Vagina (tissue), 2 donors: ENCODE results near the gene CTSL. TPM values are rescaled to one million over a fixed set of nuclear protein-coding genes. Genes with fewer than 3 reads are reported as not detected.
"Not testable (repeated sequence)": the region's sequence is repeated elsewhere in the genome, so short reads cannot be mapped to it uniquely, and the experiment has no call there.

Source experiments
- DNase-seq, 2 donors: peaks; one replicate each; pipeline ENCODE4 v3.0.0-alpha.2; 2017; ENCODE audit errors: extremely low spot score in 2 of 2
- H3K27ac ChIP-seq: fragments of 200-600 bp; sonication (generic); one replicate; pipeline ENCODE4 v1.5.1; 2019
- H3K27me3 ChIP-seq: fragments of 200-600 bp; sonication (generic); one replicate; pipeline ENCODE4 v1.5.1; 2019
- H3K36me3 ChIP-seq, 2 donors: fragments of 200-600 bp; sonication (generic); one replicate each; pipeline ENCODE4 v1.5.1; 2017 to 2019
- H3K4me1 ChIP-seq: fragments of 200-600 bp; sonication (generic); one replicate; pipeline ENCODE4 v1.5.1; 2019
- H3K4me3 ChIP-seq, 2 donors: fragments of 200-600 bp; sonication (generic); 1 replicate in 1 of 2; 2 replicates in 1 of 2; pipeline ENCODE4 v1.5.1; 2016 to 2019
- H3K9me3 ChIP-seq: fragments of 200-600 bp; sonication (generic); one replicate; pipeline ENCODE4 v1.5.1; 2019
- POLR2A ChIP-seq, 2 donors: fragments of 450-650 bp; IDR thresholded peaks; one replicate each; pipeline ENCODE4 v1.6.1; 2017; ENCODE audit warnings: antibody characterized with exemption in 2 of 2, mild to moderate bottlenecking in 2 of 2, moderate library complexity in 2 of 2
- POLR2AphosphoS5 ChIP-seq, 2 donors: sonication (generic); formaldehyde crosslinking; IDR thresholded peaks; one replicate each; pipeline ENCODE4 v1.9.0; 2017; ENCODE audit warnings: antibody characterized with exemption in 2 of 2, mild to moderate bottlenecking in 2 of 2, low read depth in 1 of 2; ENCODE audit not compliant: insufficient read depth in 1 of 2
- intact Hi-C: fragments of 100-400 bp; cut with DNase I; formaldehyde crosslinking; loops from one replicate; pipeline ENCODE4 v1.15.1; 2023
- total RNA-seq: library from RNA; depleted of rRNA; stranded (reverse); fragments of >200 nt; gene quantifications from one replicate; pipeline ENCODE4 v1.2.3, GENCODE V29; 2016
- TF ChIP-seq, protein P1 (sequence below), 3 experiments: fragments of 450-650 bp in 2 of 3; fragments of 200-600 bp in 1 of 3; sonication (generic) in 1 of 3; IDR thresholded peaks; one replicate each; pipeline ENCODE4 v1.5.1; 2017 to 2019; ENCODE audit warnings: antibody characterized with exemption in 3 of 3, mild to moderate bottlenecking in 2 of 3, moderate library complexity in 2 of 3

CTSL gene
- total RNA-seq, 1 donor from 2014 or later, result 68.0 TPM

DNA sequence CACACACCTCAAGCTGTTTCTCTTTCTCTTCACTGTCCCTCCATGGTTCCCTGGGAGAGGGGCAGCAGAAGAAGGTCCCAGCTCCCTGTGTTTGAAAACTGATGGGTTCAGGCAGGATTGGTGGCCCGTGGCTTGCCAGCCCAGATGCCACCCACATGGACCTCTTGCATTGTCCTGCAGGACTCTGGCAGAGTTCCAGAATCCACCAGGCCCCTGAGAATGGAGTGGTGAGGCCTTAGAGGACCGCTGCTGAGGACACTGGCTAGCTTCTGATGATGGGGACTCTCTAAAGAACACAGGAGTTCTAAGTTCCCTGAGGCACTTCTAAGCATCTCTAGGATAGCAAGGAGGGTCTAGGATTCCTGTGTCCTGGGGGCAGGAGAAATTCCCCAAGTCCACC lies 24.8 kb downstream of the CTSL start:
- no peak overlapping the region for H3K4me3 ChIP-seq
- no peak for DNase-seq
- no peaks in the 10 kb centered on the region for H3K27me3 ChIP-seq
- intact Hi-C loops, result no loop called here
- H3K36me3 ChIP-seq, result no peaks in the 10 kb centered on the region
- H3K9me3 ChIP-seq, result no peaks in the 10 kb centered on the region
- no peaks in the 10 kb centered on the region for H3K4me1 ChIP-seq
- H3K27ac ChIP-seq, result no peak overlapping the region
- TF ChIP-seq POLR2A (IDR thresholded peaks at IDR 0.05) (no peak), POLR2AphosphoS5 (IDR thresholded peaks at IDR 0.05; ENCODE audit: insufficient read depth in 1 of 2, low read depth in 1 of 2) (no peak)
- TF ChIP-seq, protein P1, sequence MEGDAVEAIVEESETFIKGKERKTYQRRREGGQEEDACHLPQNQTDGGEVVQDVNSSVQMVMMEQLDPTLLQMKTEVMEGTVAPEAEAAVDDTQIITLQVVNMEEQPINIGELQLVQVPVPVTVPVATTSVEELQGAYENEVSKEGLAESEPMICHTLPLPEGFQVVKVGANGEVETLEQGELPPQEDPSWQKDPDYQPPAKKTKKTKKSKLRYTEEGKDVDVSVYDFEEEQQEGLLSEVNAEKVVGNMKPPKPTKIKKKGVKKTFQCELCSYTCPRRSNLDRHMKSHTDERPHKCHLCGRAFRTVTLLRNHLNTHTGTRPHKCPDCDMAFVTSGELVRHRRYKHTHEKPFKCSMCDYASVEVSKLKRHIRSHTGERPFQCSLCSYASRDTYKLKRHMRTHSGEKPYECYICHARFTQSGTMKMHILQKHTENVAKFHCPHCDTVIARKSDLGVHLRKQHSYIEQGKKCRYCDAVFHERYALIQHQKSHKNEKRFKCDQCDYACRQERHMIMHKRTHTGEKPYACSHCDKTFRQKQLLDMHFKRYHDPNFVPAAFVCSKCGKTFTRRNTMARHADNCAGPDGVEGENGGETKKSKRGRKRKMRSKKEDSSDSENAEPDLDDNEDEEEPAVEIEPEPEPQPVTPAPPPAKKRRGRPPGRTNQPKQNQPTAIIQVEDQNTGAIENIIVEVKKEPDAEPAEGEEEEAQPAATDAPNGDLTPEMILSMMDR (IDR thresholded peaks at IDR 0.05), result no peak

DNA sequence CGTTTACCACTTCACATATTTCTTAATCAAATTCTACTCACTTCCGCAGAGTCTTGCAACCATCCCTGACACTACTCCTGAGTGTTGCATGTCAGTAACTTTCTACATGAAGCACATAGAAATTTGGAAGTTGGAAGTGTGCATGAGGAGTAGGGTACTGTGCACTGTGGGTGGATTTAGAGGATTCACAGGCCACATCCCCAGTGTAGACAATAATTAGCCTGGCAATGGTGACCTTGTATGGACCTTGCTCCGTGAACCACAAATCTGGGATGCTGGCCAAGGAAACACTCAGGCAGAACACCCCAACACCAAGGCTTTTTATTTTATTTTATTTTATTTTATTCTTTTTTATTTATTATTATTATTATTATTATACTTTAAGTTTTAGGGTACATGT lies 25.5 kb downstream of the CTSL start:
- intact Hi-C loops, result no loop called here

GRCh38 chr9:87751868-87752267 lies 25.9 kb downstream of the CTSL start:
- H3K36me3 ChIP-seq, result no peaks in the 10 kb centered on the region
- no peak for TF ChIP-seq POLR2A (IDR thresholded peaks at IDR 0.05)
- TF ChIP-seq, protein P1 (IDR thresholded peaks at IDR 0.05), result no peak
- TF ChIP-seq POLR2AphosphoS5 (IDR thresholded peaks at IDR 0.05; ENCODE audit: insufficient read depth in 1 of 2, low read depth in 1 of 2), result no peak
- no peak for DNase-seq
- H3K4me3 ChIP-seq, result no peak overlapping the region
- no peak overlapping the region for H3K27ac ChIP-seq
- intact Hi-C loops, result no loop called here
- H3K9me3 ChIP-seq, result no peaks in the 10 kb centered on the region
- H3K27me3 ChIP-seq, result no peaks in the 10 kb centered on the region
- no peaks in the 10 kb centered on the region for H3K4me1 ChIP-seq

More for the DNA sequence above, 25.5 kb downstream of the CTSL start:
- H3K9me3 ChIP-seq, result no peaks in the 10 kb centered on the region
- H3K4me3 ChIP-seq, result no peak overlapping the region
- no peaks in the 10 kb centered on the region for H3K36me3 ChIP-seq
- no peaks in the 10 kb centered on the region for H3K4me1 ChIP-seq
- no peak for TF ChIP-seq POLR2AphosphoS5 (IDR thresholded peaks at IDR 0.05; ENCODE audit: insufficient read depth in 1 of 2, low read depth in 1 of 2)
- TF ChIP-seq, protein P1 (IDR thresholded peaks at IDR 0.05), result no peak
- no peak for TF ChIP-seq POLR2A (IDR thresholded peaks at IDR 0.05)
- DNase-seq, result no peak
- no peaks in the 10 kb centered on the region for H3K27me3 ChIP-seq
- H3K27ac ChIP-seq, result no peak overlapping the region

GRCh38 chr9:87753313-87753712 lies 27.4 kb downstream of the CTSL start:
- DNase-seq, result no peak
- H3K4me1 ChIP-seq, result no peaks in the 10 kb centered on the region
- intact Hi-C loops, result no loop called here
- no peaks in the 10 kb centered on the region for H3K27me3 ChIP-seq
- H3K36me3 ChIP-seq, result no peaks in the 10 kb centered on the region
- H3K4me3 ChIP-seq, result no peak overlapping the region
- H3K27ac ChIP-seq, result no peak overlapping the region
- H3K9me3 ChIP-seq, result no peaks in the 10 kb centered on the region
- TF ChIP-seq, protein P1 (IDR thresholded peaks at IDR 0.05), result no peak
- TF ChIP-seq POLR2A (IDR thresholded peaks at IDR 0.05), result no peak
- no peak for TF ChIP-seq POLR2AphosphoS5 (IDR thresholded peaks at IDR 0.05; ENCODE audit: insufficient read depth in 1 of 2, low read depth in 1 of 2)

DNA sequence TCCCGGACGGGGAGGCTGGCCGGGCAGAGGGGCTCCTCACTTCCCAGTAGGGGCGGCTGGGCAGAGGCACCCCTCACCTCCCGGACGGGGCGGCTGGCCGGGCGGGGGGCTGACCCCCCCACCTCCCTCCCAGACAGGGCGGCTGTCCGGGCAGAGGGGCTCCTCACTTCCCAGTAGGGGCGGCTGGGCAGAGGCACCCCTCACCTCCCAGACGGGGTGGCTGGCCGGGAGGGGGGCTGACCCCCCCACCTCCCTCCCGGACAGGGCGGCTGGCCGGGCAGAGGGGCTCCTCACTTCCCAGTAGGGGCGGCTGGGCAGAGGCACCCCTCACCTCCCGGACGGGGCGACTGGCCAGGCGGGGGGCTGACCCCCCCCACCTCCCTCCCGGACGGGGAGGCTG lies 32.4 kb downstream of the CTSL start:
- intact Hi-C loops, H3K27me3 ChIP-seq, DNase-seq, H3K9me3 ChIP-seq, H3K36me3 ChIP-seq, H3K4me3 ChIP-seq, H3K27ac ChIP-seq, H3K4me1 ChIP-seq: not testable (repeated sequence)

GRCh38 chr9:87759980-87760379 lies 34.1 kb downstream of the CTSL start:
- H3K36me3 ChIP-seq, H3K9me3 ChIP-seq, DNase-seq, H3K27ac ChIP-seq, H3K27me3 ChIP-seq, intact Hi-C loops, H3K4me1 ChIP-seq, H3K4me3 ChIP-seq: not testable (repeated sequence)
